ENCODE measurements around the gene TEDDM1. TPM values are rescaled to one million over a fixed set of nuclear protein-coding genes. Genes with fewer than 3 reads are reported as not detected.
"Not testable (repeated sequence)": the region's sequence is repeated elsewhere in the genome, so short reads cannot be mapped to it uniquely, and the experiment has no call there.

Gene TEDDM1
- total and polyA plus RNA-seq, 10 donors = not detected

DNA sequence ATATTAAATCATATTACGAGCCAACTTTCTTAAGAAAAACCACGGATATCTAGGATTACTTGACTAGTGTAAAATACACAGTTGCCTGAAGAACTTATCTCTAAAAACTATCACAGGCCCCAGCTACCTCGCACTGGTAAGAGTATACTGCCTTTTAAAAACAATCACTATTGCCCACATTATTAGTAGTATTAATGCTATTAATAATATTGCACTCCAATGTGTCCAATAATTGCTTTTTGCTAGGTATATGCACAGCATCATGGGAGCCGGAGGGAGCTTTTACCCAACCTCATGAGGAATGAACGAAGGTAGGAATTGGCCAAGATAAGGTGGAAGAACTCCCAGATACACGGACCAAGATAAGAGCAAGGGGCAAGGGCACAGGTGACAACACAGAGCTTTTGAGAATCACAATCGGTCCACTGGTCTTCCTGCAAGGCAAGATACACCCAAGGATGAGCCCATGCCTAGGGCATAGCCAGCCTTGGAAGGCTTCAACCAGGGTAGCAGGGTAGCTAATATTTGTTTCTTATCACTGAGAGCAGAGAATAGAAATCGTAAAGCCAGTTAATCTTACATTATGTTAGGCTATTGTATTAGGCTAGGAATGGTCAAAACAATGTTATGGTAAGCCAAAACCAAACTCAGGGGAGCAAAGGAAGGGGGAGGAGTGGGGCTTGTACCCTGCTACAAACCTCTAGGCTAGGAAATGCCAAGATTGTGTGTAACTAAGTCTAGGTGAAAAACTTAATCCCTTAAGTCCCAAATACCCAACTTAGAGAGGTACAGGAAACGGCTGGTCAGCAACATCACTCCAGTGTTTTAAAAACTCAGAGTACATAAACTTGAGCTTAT is 18.3 kb downstream of the TEDDM1 start:
- no peaks in the 10 kb centered on the region for H3K27me3 ChIP-seq (replicated peaks in 1 of 7)
- intact Hi-C loops (cut with DNase I; ENCODE audit: low total_unique reads) = no loop called here
- WGBS, 5 donors = 87 to 94% (median 89%) methylated on average over 9 of the region's 9 CpGs
- no peak overlapping the region for H3K4me3 ChIP-seq
- H3K27ac ChIP-seq = peak overlapping the region in 2 of 8 donors; percentile 6 to 11
- no peak for DNase-seq
- TF ChIP-seq, protein P1, sequence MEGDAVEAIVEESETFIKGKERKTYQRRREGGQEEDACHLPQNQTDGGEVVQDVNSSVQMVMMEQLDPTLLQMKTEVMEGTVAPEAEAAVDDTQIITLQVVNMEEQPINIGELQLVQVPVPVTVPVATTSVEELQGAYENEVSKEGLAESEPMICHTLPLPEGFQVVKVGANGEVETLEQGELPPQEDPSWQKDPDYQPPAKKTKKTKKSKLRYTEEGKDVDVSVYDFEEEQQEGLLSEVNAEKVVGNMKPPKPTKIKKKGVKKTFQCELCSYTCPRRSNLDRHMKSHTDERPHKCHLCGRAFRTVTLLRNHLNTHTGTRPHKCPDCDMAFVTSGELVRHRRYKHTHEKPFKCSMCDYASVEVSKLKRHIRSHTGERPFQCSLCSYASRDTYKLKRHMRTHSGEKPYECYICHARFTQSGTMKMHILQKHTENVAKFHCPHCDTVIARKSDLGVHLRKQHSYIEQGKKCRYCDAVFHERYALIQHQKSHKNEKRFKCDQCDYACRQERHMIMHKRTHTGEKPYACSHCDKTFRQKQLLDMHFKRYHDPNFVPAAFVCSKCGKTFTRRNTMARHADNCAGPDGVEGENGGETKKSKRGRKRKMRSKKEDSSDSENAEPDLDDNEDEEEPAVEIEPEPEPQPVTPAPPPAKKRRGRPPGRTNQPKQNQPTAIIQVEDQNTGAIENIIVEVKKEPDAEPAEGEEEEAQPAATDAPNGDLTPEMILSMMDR (IDR thresholded peaks at IDR 0.05 in 8 of 11, conservative IDR thresholded peaks at IDR 0.05 in 3 of 11) = no peak
- peak in 2 of 3 donors; percentile 26 to 92 for TF ChIP-seq POLR2AphosphoS5 (IDR thresholded peaks at IDR 0.05)
- H3K4me1 ChIP-seq = peaks cover 0 to 20% (median 5%) of the 10 kb centered on the region in 6 donors
- no peaks in the 10 kb centered on the region for H3K9me3 ChIP-seq
- H3K36me3 ChIP-seq = peaks cover 0 to 65% (median 50%) of the 10 kb centered on the region in 6 donors

DNA sequence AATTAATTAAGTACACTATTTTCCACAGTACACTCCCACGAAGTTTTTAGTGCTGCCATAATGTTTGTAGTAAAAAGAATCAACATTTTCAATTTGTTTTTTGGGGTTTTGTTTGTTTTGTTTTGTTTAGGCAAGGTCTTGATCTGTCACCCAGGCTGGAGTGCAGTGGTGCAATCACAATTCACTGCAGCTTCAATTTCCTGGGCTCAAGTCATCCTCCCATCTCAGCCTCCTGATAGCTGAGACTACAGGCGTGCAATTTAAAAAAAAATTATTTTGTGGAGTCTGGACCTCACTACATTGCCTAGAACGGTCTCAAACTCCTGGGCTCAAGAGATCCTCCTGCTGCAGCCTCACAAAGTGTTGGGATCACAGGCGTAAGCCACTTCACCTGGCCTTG is 20.3 kb downstream of the TEDDM1 start:
- intact Hi-C loops (cut with DNase I; ENCODE audit: low total_unique reads) = no loop called here
- no peak for TF ChIP-seq POLR2AphosphoS5 (IDR thresholded peaks at IDR 0.05)
- no peak for TF ChIP-seq POLR2A (IDR thresholded peaks at IDR 0.05)
- TF ChIP-seq, protein P1 (IDR thresholded peaks at IDR 0.05 in 8 of 11, conservative IDR thresholded peaks at IDR 0.05 in 3 of 11) = no peak
- H3K36me3 ChIP-seq = peaks cover 0 to 45% (median 30%) of the 10 kb centered on the region in 6 donors
- no peak for DNase-seq
- peak overlapping the region in 3 of 8 donors; percentile 32 to 56 (median 39) for H3K27ac ChIP-seq
- peaks cover 0 to 4% (median 0%) of the 10 kb centered on the region in 6 donors for H3K4me1 ChIP-seq
- no peaks in the 10 kb centered on the region for H3K27me3 ChIP-seq (replicated peaks in 1 of 7)
- H3K4me3 ChIP-seq = no peak overlapping the region
- 82 to 93% (median 89%) methylated on average over 4 of the region's 4 CpGs for WGBS, 5 donors
- H3K9me3 ChIP-seq = no peaks in the 10 kb centered on the region

- intact Hi-C loops (cut with DNase I; ENCODE audit: low total_unique reads); H3K4me3 ChIP-seq; H3K27me3 ChIP-seq (replicated peaks in 1 of 7); H3K9me3 ChIP-seq; DNase-seq; H3K4me1 ChIP-seq; H3K27ac ChIP-seq: not testable (repeated sequence)
- H3K36me3 ChIP-seq = peaks cover 0 to 41% (median 27%) of the 10 kb centered on the region in 6 donors
- WGBS, 5 donors = 88 to 95% (median 94%) methylated on average over 7 of the region's 7 CpGs
Observed at GRCh38 chr1:182379781-182380180, 20.7 kb downstream of the TEDDM1 start.

- Histone ChIP-seq H3K36me3 (peaks cover 0 to 13% (median 2%) of the 10 kb centered on the region in 6 donors), H3K9me3 (no peaks in the 10 kb centered on the region), H3K27me3 (replicated peaks in 1 of 7) (no peaks in the 10 kb centered on the region), H3K4me1 (no peaks in the 10 kb centered on the region), H3K4me3 (no peak overlapping the region), H3K27ac (no peak overlapping the region)
- TF ChIP-seq, protein P1 (IDR thresholded peaks at IDR 0.05 in 8 of 11, conservative IDR thresholded peaks at IDR 0.05 in 3 of 11) = no peak
- TF ChIP-seq POLR2AphosphoS5 (IDR thresholded peaks at IDR 0.05) (no peak), POLR2A (IDR thresholded peaks at IDR 0.05) (no peak)
- DNase-seq = no peak
- intact Hi-C loops (cut with DNase I; ENCODE audit: low total_unique reads) = no loop called here
Observed at GRCh38 chr1:182376936-182377574, 23.4 kb downstream of the TEDDM1 start.
